Gastrocnemius medialis (tissue), 4 donors: ENCODE measurements around the gene CGREF1. TPM values are rescaled to one million over a fixed set of nuclear protein-coding genes. Genes with fewer than 3 reads are reported as not detected.

ENCODE experiments used
- ATAC-seq, 2 donors: fragments of 150-250 bp; one replicate each; pipeline ENCODE4 v1.9.1; 2016
- DNase-seq, 2 donors: peaks; one replicate each; pipeline ENCODE4 v3.0.0-alpha.2; 2019
- H3K27ac ChIP-seq, 4 donors: fragments of 200-600 bp; sonication (generic); 1 replicate in 1 of 4; 2 replicates in 3 of 4; pipeline ENCODE4 v1.5.1; 2016 to 2018; ENCODE audit warnings: mild to moderate bottlenecking in 2 of 4, moderate library complexity in 1 of 4
- H3K27me3 ChIP-seq, 3 donors: fragments of 200-600 bp; sonication (generic) in 2 of 3; 1 replicate in 1 of 3; 2 replicates in 2 of 3; pipeline versions ENCODE4 v1.5.1 to v1.6.0; 2016 to 2019; ENCODE audit warnings: mild to moderate bottlenecking in 1 of 3, moderate library complexity in 1 of 3
- H3K36me3 ChIP-seq, 2 donors: fragments of 200-600 bp; sonication (generic) in 1 of 2; one replicate each; pipeline ENCODE4 v1.5.1; 2017 to 2018
- H3K4me1 ChIP-seq, 2 donors: fragments of 200-600 bp; sonication (generic) in 1 of 2; one replicate each; pipeline ENCODE4 v1.5.1; 2016 to 2017; ENCODE audit warnings: mild to moderate bottlenecking in 2 of 2
- H3K4me3 ChIP-seq, 4 donors: fragments of 200-600 bp; sonication (generic) in 3 of 4; 1 replicate in 1 of 4; 2 replicates in 3 of 4; pipeline ENCODE4 v1.5.1; 2016 to 2019; ENCODE audit warnings: mild to moderate bottlenecking in 2 of 4
- H3K9me3 ChIP-seq, 3 donors: fragments of 200-600 bp; sonication (generic) in 2 of 3; 1 replicate in 1 of 3; 2 replicates in 2 of 3; pipeline ENCODE4 v1.5.1; 2016 to 2019
- CTCF ChIP-seq, 5 experiments: fragments of 450-650 bp in 3 of 5; fragments of 200-600 bp in 2 of 5; sonication (generic) in 2 of 5; IDR thresholded peaks in 4 of 5; conservative IDR thresholded peaks in 1 of 5; 1 replicate in 4 of 5; 2 replicates in 1 of 5; pipeline ENCODE4 v1.5.1; 2016 to 2019; ENCODE audit warnings: antibody characterized with exemption in 5 of 5, mild to moderate bottlenecking in 3 of 5, moderate library complexity in 3 of 5
- POLR2A ChIP-seq, 2 donors: fragments of 450-650 bp; IDR thresholded peaks; one replicate each; pipeline ENCODE4 v1.6.1; 2017; ENCODE audit warnings: antibody characterized with exemption in 2 of 2, mild to moderate bottlenecking in 2 of 2, moderate library complexity in 2 of 2
- in situ Hi-C, 4 donors: fragments of 200-750 bp; cut with MboI; loops; one replicate each; pipeline versions ENCODE4 v1.15.0 to v1.8.0; 2017; ENCODE audit warnings: low sequenced_read_pairs in 4 of 4
- intact Hi-C: fragments of 100-400 bp; cut with DNase I; formaldehyde crosslinking; loops from one replicate; pipeline ENCODE4 v1.15.1; 2023; ENCODE audit warnings: low total_unique reads
- total RNA-seq, 4 donors: library from RNA; depleted of rRNA; stranded (reverse); fragments of >200 nt; gene quantifications; one replicate each; pipeline versions ENCODE4 v1.1.0 to v1.2.3, GENCODE V29; 2016

Gene CGREF1
- total RNA-seq, 4 donors from 2014 or later: 1.2 to 7.1 (median 4.3) TPM

GRCh38 chr2:27067385-27067784 is 51.5 kb downstream of the CGREF1 start:
- Histone ChIP-seq H3K27ac (no peak overlapping the region), H3K36me3 (peaks cover 0 to 28% of the 10 kb centered on the region in 2 donors), H3K4me1 (peaks cover 27 to 33% of the 10 kb centered on the region in 2 donors), H3K27me3 (no peaks in the 10 kb centered on the region), H3K9me3 (no peaks in the 10 kb centered on the region), H3K4me3 (no peak overlapping the region)
- no peak for DNase-seq
- TF ChIP-seq POLR2A (IDR thresholded peaks at IDR 0.05): no peak
- in situ Hi-C loops: no loop called here
- intact Hi-C loops: no loop called here
- no peak for ATAC-seq

- in situ Hi-C loops: no loop called here
- Histone ChIP-seq H3K36me3 (peaks cover 0 to 28% of the 10 kb centered on the region in 2 donors), H3K9me3 (no peaks in the 10 kb centered on the region), H3K27ac (peak overlapping the region in 1 of 4 donors; percentile 15), H3K27me3 (no peaks in the 10 kb centered on the region), H3K4me3 (no peak overlapping the region), H3K4me1 (peaks cover 12 to 21% of the 10 kb centered on the region in 2 donors)
- no peak for TF ChIP-seq POLR2A (IDR thresholded peaks at IDR 0.05)
- no peak for TF ChIP-seq CTCF (IDR thresholded peaks at IDR 0.05 in 4 of 5, conservative IDR thresholded peaks at IDR 0.05 in 1 of 5)
- DNase-seq (no peak), ATAC-seq (no peak)
- intact Hi-C loops: no loop called here
Measured at GRCh38 chr2:27065128-27065527, 53.8 kb downstream of the CGREF1 start.

GRCh38 chr2:27060323-27060722 is 58.6 kb downstream of the CGREF1 start:
- no peak overlapping the region for H3K27ac ChIP-seq
- no peaks in the 10 kb centered on the region for H3K9me3 ChIP-seq
- no peak overlapping the region for H3K4me3 ChIP-seq
- H3K36me3 ChIP-seq: peaks cover 0 to 28% of the 10 kb centered on the region in 2 donors
- in situ Hi-C loops: no loop called here
- peaks cover 4 to 5% of the 10 kb centered on the region in 2 donors for H3K4me1 ChIP-seq
- TF ChIP-seq CTCF (IDR thresholded peaks at IDR 0.05 in 4 of 5, conservative IDR thresholded peaks at IDR 0.05 in 1 of 5): no peak
- TF ChIP-seq POLR2A (IDR thresholded peaks at IDR 0.05): no peak
- no peak for ATAC-seq
- DNase-seq: no peak
- H3K27me3 ChIP-seq: no peaks in the 10 kb centered on the region
- intact Hi-C loops: no loop called here

GRCh38 chr2:27059141-27059820 is 59.6 kb downstream of the CGREF1 start:
- H3K9me3 ChIP-seq: no peaks in the 10 kb centered on the region
- peaks cover 0 to 39% of the 10 kb centered on the region in 2 donors for H3K36me3 ChIP-seq
- ATAC-seq: no peak
- in situ Hi-C loops (no loop called here), intact Hi-C loops (no loop called here)
- H3K27ac ChIP-seq: no peak overlapping the region
- no peak overlapping the region for H3K4me3 ChIP-seq
- DNase-seq: no peak
- TF ChIP-seq CTCF (IDR thresholded peaks at IDR 0.05 in 4 of 5, conservative IDR thresholded peaks at IDR 0.05 in 1 of 5) (no peak), POLR2A (IDR thresholded peaks at IDR 0.05) (no peak)
- H3K27me3 ChIP-seq: no peaks in the 10 kb centered on the region
- peaks cover 4 to 5% of the 10 kb centered on the region in 2 donors for H3K4me1 ChIP-seq

GRCh38 chr2:27058210-27058609 is 60.7 kb downstream of the CGREF1 start:
- Histone ChIP-seq H3K4me3 (no peak overlapping the region), H3K27ac (no peak overlapping the region), H3K36me3 (peaks cover 0 to 44% of the 10 kb centered on the region in 2 donors), H3K27me3 (no peaks in the 10 kb centered on the region), H3K9me3 (no peaks in the 10 kb centered on the region), H3K4me1 (no peaks in the 10 kb centered on the region)
- ATAC-seq: no peak
- no peak for DNase-seq
- no peak for TF ChIP-seq POLR2A (IDR thresholded peaks at IDR 0.05)
- no peak for TF ChIP-seq CTCF (IDR thresholded peaks at IDR 0.05 in 4 of 5, conservative IDR thresholded peaks at IDR 0.05 in 1 of 5)
- intact Hi-C loops (no loop called here), in situ Hi-C loops (no loop called here)
